ENCODE measurements around the gene SFTA2. TPM values are rescaled to one million over a fixed set of nuclear protein-coding genes. Genes with fewer than 3 reads are reported as not detected.
A peak's percentile ranks its signal among the peaks of the same experiment; 100 is the strongest.

SFTA2 gene
- total and polyA plus RNA-seq, 10 donors: 0.08 to 2.6 (median 0.47) TPM; not detected in 7

GRCh38 chr6:30881392-30882203 is 50.4 kb downstream of the SFTA2 start:
- Histone ChIP-seq H3K36me3 (no peaks in the 10 kb centered on the region), H3K27ac (peak overlapping the region in 7 of 8 donors; percentile 0 to 88 (median 78)), H3K27me3 (replicated peaks in 1 of 7) (peaks cover 0 to 24% (median 0%) of the 10 kb centered on the region in 7 donors), H3K9me3 (no peaks in the 10 kb centered on the region), H3K4me3 (no peak overlapping the region), H3K4me1 (peaks cover 29 to 71% (median 57%) of the 10 kb centered on the region in 6 donors)
- TF ChIP-seq POLR2A (IDR thresholded peaks at IDR 0.05): no peak
- TF ChIP-seq POLR2AphosphoS5 (IDR thresholded peaks at IDR 0.05): no peak
- no peak for TF ChIP-seq CTCF (IDR thresholded peaks at IDR 0.05 in 8 of 11, conservative IDR thresholded peaks at IDR 0.05 in 3 of 11)
- intact Hi-C loops (cut with DNase I; ENCODE audit: low total_unique reads): no loop called here
- 76 to 80% (median 78%) methylated on average over 14 of the region's 14 CpGs for WGBS, 5 donors
- no peak for DNase-seq

Small RNA genes within 50 kb of the gene (microRNA-seq; reads per million reads assigned to microRNA genes)
- gene MIR4640: 0 to 0.72 (median 0) reads per million in 3 donors

Small RNA genes within 50 kb of the gene (small RNA-seq; reads per million reads assigned to genes)
- 0 reads per million in 4 donors for gene RF00019

Other genes starting within 250 kb of the SFTA2 start
- gene PPP1R18, start 245.5 kb downstream of the SFTA2 start, total RNA-seq: 100 to 1,000 TPM; 128 to 187 (median 150) TPM
- 100 to 1,000 TPM; 153 to 188 (median 186) TPM for gene PPP1R18, start 245.5 kb downstream of the SFTA2 start, polyA plus RNA-seq
- 10 to 100 TPM in 6 of 7 donors, 1 to 10 TPM in 1; 9.8 to 13.8 (median 11.0) TPM for gene NRM, start 241.2 kb downstream of the SFTA2 start, total RNA-seq
- 10 to 100 TPM; 14.1 to 19.6 (median 17.7) TPM for gene NRM, start 241.2 kb downstream of the SFTA2 start, polyA plus RNA-seq
- gene MDC1, start 214.9 kb downstream of the SFTA2 start, total RNA-seq: 10 to 100 TPM; 20.8 to 47.7 (median 39.0) TPM
- gene MDC1, start 214.9 kb downstream of the SFTA2 start, polyA plus RNA-seq: 10 to 100 TPM in 2 of 3 donors, 1 to 10 TPM in 1; 7.8 to 18.2 (median 16.5) TPM
- 100 to 1,000 TPM; 189 to 344 (median 272) TPM for gene TUBB, start 211.8 kb downstream of the SFTA2 start, total RNA-seq
- 100 to 1,000 TPM; 109 to 203 (median 182) TPM for gene TUBB, start 211.8 kb downstream of the SFTA2 start, polyA plus RNA-seq
- 100 to 1,000 TPM; 125 to 205 (median 170) TPM for gene FLOT1, start 189.5 kb downstream of the SFTA2 start, total RNA-seq
- 100 to 1,000 TPM; 116 to 178 (median 116) TPM for gene FLOT1, start 189.5 kb downstream of the SFTA2 start, polyA plus RNA-seq
- 10 to 100 TPM; 29.8 to 62.2 (median 41.7) TPM for gene IER3, start 187.6 kb downstream of the SFTA2 start, total RNA-seq
- gene IER3, start 187.6 kb downstream of the SFTA2 start, polyA plus RNA-seq: 10 to 100 TPM; 19.8 to 29.4 (median 25.7) TPM
- gene DDR1, start 47.7 kb downstream of the SFTA2 start, total RNA-seq: 10 to 100 TPM; 13.0 to 37.1 (median 23.8) TPM
- 10 to 100 TPM in 1 of 3 donors, 1 to 10 TPM in 2; 5.0 to 10.1 (median 8.0) TPM for gene DDR1, start 47.7 kb downstream of the SFTA2 start, polyA plus RNA-seq
- gene GTF2H4, start 24.0 kb downstream of the SFTA2 start, total RNA-seq: 10 to 100 TPM; 20.6 to 49.7 (median 28.3) TPM
- 10 to 100 TPM; 21.9 to 40.0 (median 33.8) TPM for gene GTF2H4, start 24.0 kb downstream of the SFTA2 start, polyA plus RNA-seq
- gene VARS2, start 17.9 kb downstream of the SFTA2 start, total RNA-seq: 10 to 100 TPM; 16.4 to 30.7 (median 28.1) TPM
- gene VARS2, start 17.9 kb downstream of the SFTA2 start, polyA plus RNA-seq: 10 to 100 TPM; 15.5 to 38.2 (median 36.3) TPM
- gene MUCL3, start 8.8 kb upstream of the SFTA2 start, total RNA-seq: not detected
- under 1 TPM in 1 of 3 donors, not detected in 2; 0.03 TPM for gene MUCL3, start 8.8 kb upstream of the SFTA2 start, polyA plus RNA-seq
- gene MUC21, start 51.5 kb upstream of the SFTA2 start, total RNA-seq: not detected
- under 1 TPM; 0.02 to 0.64 (median 0.05) TPM for gene MUC21, start 51.5 kb upstream of the SFTA2 start, polyA plus RNA-seq
- gene MUC22, start 78.3 kb upstream of the SFTA2 start, total RNA-seq: not detected
- not detected for gene MUC22, start 78.3 kb upstream of the SFTA2 start, polyA plus RNA-seq
- not detected for gene C6orf15, start 180.4 kb upstream of the SFTA2 start, total RNA-seq
- gene C6orf15, start 180.4 kb upstream of the SFTA2 start, polyA plus RNA-seq: not detected
- 1 to 10 TPM in 2 of 7 donors, under 1 TPM in 2, not detected in 3; 0.76 to 3.4 (median 1.1) TPM for gene PSORS1C1, start 182.6 kb upstream of the SFTA2 start, total RNA-seq
- under 1 TPM; 0.11 to 0.70 (median 0.21) TPM for gene PSORS1C1, start 182.6 kb upstream of the SFTA2 start, polyA plus RNA-seq
- gene CDSN, start 188.3 kb upstream of the SFTA2 start, total RNA-seq: not detected
- gene CDSN, start 188.3 kb upstream of the SFTA2 start, polyA plus RNA-seq: not detected
- not detected for gene PSORS1C2, start 206.9 kb upstream of the SFTA2 start, total RNA-seq
- gene PSORS1C2, start 206.9 kb upstream of the SFTA2 start, polyA plus RNA-seq: not detected
- gene CCHCR1, start 225.6 kb upstream of the SFTA2 start, total RNA-seq: 10 to 100 TPM in 6 of 7 donors, 1 to 10 TPM in 1; 7.7 to 22.5 (median 17.8) TPM
- 10 to 100 TPM; 11.1 to 15.2 (median 11.7) TPM for gene CCHCR1, start 225.6 kb upstream of the SFTA2 start, polyA plus RNA-seq
- 10 to 100 TPM in 4 of 7 donors, 1 to 10 TPM in 3; 6.6 to 12.6 (median 10.2) TPM for gene TCF19, start 226.4 kb upstream of the SFTA2 start, total RNA-seq
- 1 to 10 TPM; 6.2 to 9.8 (median 7.1) TPM for gene TCF19, start 226.4 kb upstream of the SFTA2 start, polyA plus RNA-seq
- 1 to 10 TPM in 5 of 7 donors, under 1 TPM in 2; 0.57 to 3.7 (median 1.3) TPM for gene POU5F1, start 238.5 kb upstream of the SFTA2 start, total RNA-seq
- gene POU5F1, start 238.5 kb upstream of the SFTA2 start, polyA plus RNA-seq: 1 to 10 TPM; 1.2 to 3.2 (median 2.7) TPM

All from spleen (tissue), 11 donors.